Measurements from ENCODE around the gene DTHD1. TPM values are rescaled to one million over a fixed set of nuclear protein-coding genes. Genes with fewer than 3 reads are reported as not detected.

DTHD1 gene
- total RNA-seq, 1 donor from 2014 or later = not detected

GRCh38 chr4:36303426-36304137 is 22.2 kb downstream of the DTHD1 start:
- Histone ChIP-seq H3K9me3 (ENCODE audit: insufficient read depth, low read depth, low read length) (no peaks in the 10 kb centered on the region), H4K20me1 (ENCODE audit: insufficient read depth, low read length) (no peaks in the 10 kb centered on the region), H3K27ac (ENCODE audit: low read depth, low read length) (no peak overlapping the region), H3K4me2 (ENCODE audit: low read length) (no peak overlapping the region), H3K27me3 (ENCODE audit: insufficient read depth, low read length) (no peaks in the 10 kb centered on the region), H3K4me3 (ENCODE audit: insufficient read depth, low read depth, low read length) (no peak overlapping the region), H3K4me1 (ENCODE audit: insufficient read depth, low read length) (no peaks in the 10 kb centered on the region), H3K9ac (ENCODE audit: low read length) (no peak overlapping the region), H3K36me3 (ENCODE audit: insufficient read depth, low read length) (no peaks in the 10 kb centered on the region), H2AFZ (ENCODE audit: low read depth, low read length) (no peak overlapping the region), H3K79me2 (ENCODE audit: insufficient read depth, low read length) (no peaks in the 10 kb centered on the region)
- TF ChIP-seq EZH2 (IDR thresholded peaks at IDR 0.05; ENCODE audit: insufficient read depth, low read length) = no peak
- TF ChIP-seq CTCF (IDR thresholded peaks at IDR 0.05; ENCODE audit: insufficient read depth, low read depth, low read length) = no peak
- Mint-ChIP-seq H3K4me3 (ENCODE audit: unreplicated experiment) (no peak overlapping the region), H3K9me3 (ENCODE audit: unreplicated experiment) (peaks cover 3% of the 10 kb centered on the region), H3K27ac (ENCODE audit: unreplicated experiment) (no peak overlapping the region), H3K36me3 (ENCODE audit: low read depth, unreplicated experiment) (no peaks in the 10 kb centered on the region), H3K4me1 (ENCODE audit: low read depth, unreplicated experiment) (no peaks in the 10 kb centered on the region), H3K27me3 (ENCODE audit: low read depth, unreplicated experiment) (no peaks in the 10 kb centered on the region)
- DNase-seq (ENCODE audit: low read depth) (no peak), FAIRE-seq (no peak)

- H3K27ac Mint-ChIP-seq (ENCODE audit: unreplicated experiment) = no peak overlapping the region
- peaks cover 3% of the 10 kb centered on the region for H3K9me3 Mint-ChIP-seq (ENCODE audit: unreplicated experiment)
- Histone ChIP-seq H3K4me2 (ENCODE audit: low read length) (no peak overlapping the region), H3K9me3 (ENCODE audit: insufficient read depth, low read depth, low read length) (no peaks in the 10 kb centered on the region), H2AFZ (ENCODE audit: low read depth, low read length) (no peak overlapping the region), H3K27me3 (ENCODE audit: insufficient read depth, low read length) (no peaks in the 10 kb centered on the region), H3K9ac (ENCODE audit: low read length) (no peak overlapping the region), H3K4me3 (ENCODE audit: insufficient read depth, low read depth, low read length) (no peak overlapping the region), H3K27ac (ENCODE audit: low read depth, low read length) (no peak overlapping the region), H4K20me1 (ENCODE audit: insufficient read depth, low read length) (no peaks in the 10 kb centered on the region), H3K36me3 (ENCODE audit: insufficient read depth, low read length) (no peaks in the 10 kb centered on the region), H3K4me1 (ENCODE audit: insufficient read depth, low read length) (no peaks in the 10 kb centered on the region), H3K79me2 (ENCODE audit: insufficient read depth, low read length) (no peaks in the 10 kb centered on the region)
- no peaks in the 10 kb centered on the region for H3K36me3 Mint-ChIP-seq (ENCODE audit: low read depth, unreplicated experiment)
- DNase-seq (ENCODE audit: low read depth) (no peak), FAIRE-seq (no peak)
- H3K4me1 Mint-ChIP-seq (ENCODE audit: low read depth, unreplicated experiment) = no peaks in the 10 kb centered on the region
- TF ChIP-seq CTCF (IDR thresholded peaks at IDR 0.05; ENCODE audit: insufficient read depth, low read depth, low read length) (no peak), EZH2 (IDR thresholded peaks at IDR 0.05; ENCODE audit: insufficient read depth, low read length) (no peak)
- H3K4me3 Mint-ChIP-seq (ENCODE audit: unreplicated experiment) = no peak overlapping the region
- H3K27me3 Mint-ChIP-seq (ENCODE audit: low read depth, unreplicated experiment) = no peaks in the 10 kb centered on the region
Observed at GRCh38 chr4:36304138-36304681, 22.8 kb downstream of the DTHD1 start.

GRCh38 chr4:36308150-36308549 is 26.7 kb downstream of the DTHD1 start:
- no peak for DNase-seq (ENCODE audit: low read depth)
- no peaks in the 10 kb centered on the region for H3K36me3 Mint-ChIP-seq (ENCODE audit: low read depth, unreplicated experiment)
- no peaks in the 10 kb centered on the region for H3K4me1 Mint-ChIP-seq (ENCODE audit: low read depth, unreplicated experiment)

More at GRCh38 chr4:36308150-36308549, 26.7 kb downstream of the DTHD1 start:
- Mint-ChIP-seq H3K4me3 (ENCODE audit: unreplicated experiment) (no peak overlapping the region), H3K27me3 (ENCODE audit: low read depth, unreplicated experiment) (no peaks in the 10 kb centered on the region), H3K9me3 (ENCODE audit: unreplicated experiment) (peaks cover 3% of the 10 kb centered on the region), H3K27ac (ENCODE audit: unreplicated experiment) (no peak overlapping the region)
- H3K27me3 ChIP-seq (ENCODE audit: insufficient read depth, low read length) = no peaks in the 10 kb centered on the region
- H3K79me2 ChIP-seq (ENCODE audit: insufficient read depth, low read length) = no peaks in the 10 kb centered on the region
- H3K9ac ChIP-seq (ENCODE audit: low read length) = no peak overlapping the region
- H4K20me1 ChIP-seq (ENCODE audit: insufficient read depth, low read length) = no peaks in the 10 kb centered on the region
- no peaks in the 10 kb centered on the region for H3K4me1 ChIP-seq (ENCODE audit: insufficient read depth, low read length)
- FAIRE-seq = no peak
- H3K9me3 ChIP-seq (ENCODE audit: insufficient read depth, low read depth, low read length) = no peaks in the 10 kb centered on the region
- TF ChIP-seq EZH2 (IDR thresholded peaks at IDR 0.05; ENCODE audit: insufficient read depth, low read length) (no peak), CTCF (IDR thresholded peaks at IDR 0.05; ENCODE audit: insufficient read depth, low read depth, low read length) (no peak)
- H3K4me3 ChIP-seq (ENCODE audit: insufficient read depth, low read depth, low read length) = no peak overlapping the region
- no peak overlapping the region for H3K27ac ChIP-seq (ENCODE audit: low read depth, low read length)
- H2AFZ ChIP-seq (ENCODE audit: low read depth, low read length) = no peak overlapping the region
- no peaks in the 10 kb centered on the region for H3K36me3 ChIP-seq (ENCODE audit: insufficient read depth, low read length)
- H3K4me2 ChIP-seq (ENCODE audit: low read length) = no peak overlapping the region

Measured in astrocyte (in vitro differentiated cells and primary cell).